ENCODE measurements around the gene CENPF.

- no peak for TF ChIP-seq TAF1 (IDR thresholded peaks at IDR 0.05; ENCODE audit: borderline replicate concordance, insufficient read depth, low read length)
- no peak for TF ChIP-seq POLR2AphosphoS5 (IDR thresholded peaks at IDR 0.05; ENCODE audit: low read depth, low read length)
- TF ChIP-seq SIN3A (IDR thresholded peaks at IDR 0.05; ENCODE audit: borderline replicate concordance, insufficient read depth, low read length): no peak
- no peak for TF ChIP-seq REST (IDR thresholded peaks at IDR 0.05; ENCODE audit: insufficient read depth in 1 of 2, low read depth in 2 of 2, low read length in 2 of 2)
Observed at GRCh38 chr1:214678386-214678785, 75.4 kb downstream of the CENPF start.
